ENCODE results near the gene MEIS3. TPM values are rescaled to one million over a fixed set of nuclear protein-coding genes. Genes with fewer than 3 reads are reported as not detected.

Gene MEIS3
- total RNA-seq, 1 experiment from 2014 or later = 35.8 TPM

- RAD21 ChIA-PET (ENCODE audit: low non-redundant PET in 1 of 2, low total read pairs in 2 of 2, uncharacterized antibody in 2 of 2, unreplicated experiment in 2 of 2) = interaction anchor here (0.6 to 1.3 kb wide), 12 partner anchors 9 to 682 kb away, joined by 3 to 8 read pairs (median 4); partner anchors contain the start of genes DHX34 (in 1 of the 2), FKRP (in 1 of the 2) and KPTN (in 1 of the 2)
- DNase-seq (ENCODE audit: low read depth, low spot score) = peak; percentile 44
- Histone ChIP-seq H2AFZ (ENCODE audit: low read depth, low read length, poor library complexity, severe bottlenecking) (peak overlapping the region; percentile 33), H3K9me2 (ENCODE audit: insufficient read depth) (no peaks in the 10 kb centered on the region), H3K9me3 (ENCODE audit: control insufficient read depth in 1 of 2, insufficient read depth in 1 of 2, low read depth in 1 of 2, low read length in 2 of 2) (no peaks in the 10 kb centered on the region), H3K79me2 (ENCODE audit: insufficient read depth, low read length) (no peaks in the 10 kb centered on the region), H3K4me2 (ENCODE audit: low read length) (peak overlapping the region; percentile 68), H3K27me3 (ENCODE audit: insufficient read depth, low read length) (peaks cover 4% of the 10 kb centered on the region; the same call in 1 of the 2 replicates), H3K27ac (ENCODE audit: low read depth, low read length) (peak overlapping the region; percentile 59), H4K20me1 (ENCODE audit: insufficient read depth) (no peaks in the 10 kb centered on the region), H3K4me1 (ENCODE audit: control insufficient read depth in 1 of 2, insufficient read depth in 2 of 2, low read length in 2 of 2) (peaks cover 29 to 41% of the 10 kb centered on the region in 2 experiments), H3K4me3 (replicated peaks in 1 of 2; ENCODE audit: low read depth in 1 of 2, low read length in 2 of 2) (peak overlapping the region; percentile 24 to 38), H3K9ac (ENCODE audit: low read length) (peak overlapping the region; percentile 27), H3K36me3 (ENCODE audit: control insufficient read depth in 1 of 2, insufficient read depth in 2 of 2, low read length in 2 of 2) (no peaks in the 10 kb centered on the region)
- POLR2A ChIA-PET = interaction anchor here (0.8 to 1.7 kb wide), 10 partner anchors 9 to 314 kb away, joined by 3 to 11 read pairs (median 4); partner anchors contain the start of gene EHD2
- intact Hi-C loops (cut with micrococcal nuclease) = loop anchor here (1.0 to 5.0 kb wide), 3 partner anchors 131 to 280 kb away; no protein-coding TSS in a partner anchor
- peak; percentile 59 for ATAC-seq
- no TSS peak for BruUV-seq (replicated peaks)
- no peak for TF ChIP-seq CEBPB (IDR thresholded peaks at IDR 0.05; ENCODE audit: low read depth)
- no peak for TF ChIP-seq FOSL1 (IDR thresholded peaks at IDR 0.05; ENCODE audit: low read depth)
- peak; percentile 54 to 95 (median 91); a peak in 5 of 6 replicates for TF ChIP-seq CTCF (IDR thresholded peaks at IDR 0.05 in 2 of 3, conservative IDR thresholded peaks at IDR 0.05 in 1 of 3; ENCODE audit: borderline replicate concordance in 1 of 3, insufficient read depth in 1 of 3, low read depth in 2 of 3, low read length in 2 of 3)
- TF ChIP-seq, protein P1, sequence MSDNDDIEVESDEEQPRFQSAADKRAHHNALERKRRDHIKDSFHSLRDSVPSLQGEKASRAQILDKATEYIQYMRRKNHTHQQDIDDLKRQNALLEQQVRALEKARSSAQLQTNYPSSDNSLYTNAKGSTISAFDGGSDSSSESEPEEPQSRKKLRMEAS (IDR thresholded peaks at IDR 0.05) = no peak
- no peak for TF ChIP-seq YY1 (IDR thresholded peaks at IDR 0.05; ENCODE audit: extremely low read depth, insufficient replicate concordance, low read depth, low read length)
- no peak for TF ChIP-seq ZNF274 (IDR thresholded peaks at IDR 0.05; ENCODE audit: low read depth, low read length)
- no peak for TF ChIP-seq ATF3 (IDR thresholded peaks at IDR 0.05)
- no peak for TF ChIP-seq POLR2AphosphoS5 (IDR thresholded peaks at IDR 0.05; ENCODE audit: low read depth, low read length)
- no peak for TF ChIP-seq JUND (IDR thresholded peaks at IDR 0.05)
- peak; percentile 82 for TF ChIP-seq RAD21 (IDR thresholded peaks at IDR 0.05; ENCODE audit: low read depth)
- TF ChIP-seq CBX3 (IDR thresholded peaks at IDR 0.05; ENCODE audit: low read depth) = no peak
- CTCF ChIA-PET = interaction anchor here (0.8 to 2.2 kb wide), 26 partner anchors 9 to 316 kb away, joined by 3 to 57 read pairs (median 6); partner anchors contain the start of genes CCDC9, DHX34, EHD2 and NAPA
Measured at GRCh38 chr19:47427241-47428176, 8.2 kb upstream of the MEIS3 start.
